H1 (cell line): ENCODE measurements around the gene SBF1. TPM values are rescaled to one million over a fixed set of nuclear protein-coding genes. Genes with fewer than 3 reads are reported as not detected.

ENCODE experiments used
- EZH2 ChIP-seq: fragments of 200-600 bp; sonication (generic); IDR thresholded peaks from 2 replicates; pipeline ENCODE4 v1.7.1; 2012; ENCODE audit warnings: low read depth, mild to moderate bottlenecking, moderate library complexity, low read length, inconsistent platforms; ENCODE audit not compliant: severe bottlenecking
- polyA plus RNA-seq, 7 experiments: library from polyadenylated mRNA; depleted of rRNA in 3 of 7; stranded (reverse) in 5 of 7; unstranded in 2 of 7; fragments of >200 nt in 5 of 7; fragments of 200-250 nt in 2 of 7; gene quantifications; 1 replicate in 5 of 7; 2 replicates in 1 of 7; 4 replicates in 1 of 7; pipeline versions ENCODE4 v1.2.1 to v1.2.3, GENCODE V29; 2011 to 2013; ENCODE audit warnings: missing spikeins in 2 of 7, mixed read lengths in 2 of 7
- total RNA-seq: library from RNA; stranded (reverse); fragmentation: NEBNext Ultra II Directional; extraction: Animal tissue kit (Norgen Biotek cat#: 25700); gene quantifications from 2 replicates; pipeline ENCODE4 v1.2.1, GENCODE V29; 2021

The SBF1 gene
- total and polyA plus RNA-seq, 2 of the 8 experiments (the other 6 are each of a cell fraction or from before 2014, with no cell fraction given): 29.1 to 71.5 TPM

DNA sequence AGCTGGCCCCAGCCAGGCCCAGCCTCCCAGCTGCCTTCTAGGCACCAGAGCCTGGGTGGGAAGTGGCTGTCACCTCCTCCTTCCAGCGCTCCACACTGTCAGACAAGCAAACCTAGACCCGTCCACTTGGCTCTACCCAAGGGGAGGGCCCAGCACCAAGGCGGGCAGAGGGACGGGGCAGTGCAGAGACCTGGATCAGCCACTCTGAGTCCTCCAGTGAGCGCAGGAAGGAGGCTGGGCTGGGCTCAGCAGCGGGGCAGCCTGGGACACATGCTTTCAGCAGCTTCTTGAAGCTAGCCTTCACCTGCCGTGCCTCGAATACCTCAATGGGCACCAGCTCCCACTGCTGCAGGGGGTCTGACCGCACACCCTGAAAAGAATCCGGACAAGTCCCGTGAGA is 18.8 kb downstream of the SBF1 start (continued):
- TF ChIP-seq EZH2: no peak
